Stimulated activated memory B cell treated with anti-CD40 and anti-IgM and Interleukin-4, amounts not matched to agents 10 μg/mL and 1 μg/mL and 100 μg/mL, for 72 hours (primary cell): ENCODE data around the gene FLT1.

ENCODE experiments used
- ATAC-seq: fragments of 150-1000 bp; cut with Tn5 transposase; 2 replicates; pipeline ENCODE4 v1.10.0; 2021
- H3K27ac Mint-ChIP-seq: one replicate; pipeline ENCODE4 v1.8.0; 2022; ENCODE audit warnings: mild to moderate bottlenecking, mixed read lengths
- H3K27me3 Mint-ChIP-seq: one replicate; pipeline ENCODE4 v1.8.0; 2022; ENCODE audit warnings: mixed read lengths
- H3K36me3 Mint-ChIP-seq: one replicate; pipeline ENCODE4 v1.8.0; 2022; ENCODE audit warnings: mixed read lengths
- H3K4me1 Mint-ChIP-seq: one replicate; pipeline ENCODE4 v1.8.0; 2022; ENCODE audit warnings: mixed read lengths
- H3K4me3 Mint-ChIP-seq: one replicate; pipeline ENCODE4 v1.8.0; 2022; ENCODE audit warnings: mild to moderate bottlenecking, moderate library complexity, mixed read lengths
- H3K9me3 Mint-ChIP-seq: one replicate; pipeline ENCODE4 v1.8.0; 2022; ENCODE audit warnings: mixed read lengths

FLT1 gene

GRCh38 chr13:28252547-28252946 is 242.4 kb downstream of the FLT1 start:
- Mint-ChIP-seq H3K27me3 (no peaks in the 10 kb centered on the region), H3K4me3 (no peak overlapping the region), H3K4me1 (peaks cover 57% of the 10 kb centered on the region), H3K36me3 (peaks cover 65% of the 10 kb centered on the region), H3K27ac (peak overlapping the region; percentile 20), H3K9me3 (no peaks in the 10 kb centered on the region)
- no peak for ATAC-seq

GRCh38 chr13:28251466-28251865 is 243.5 kb downstream of the FLT1 start:
- peaks cover 1% of the 10 kb centered on the region for H3K9me3 Mint-ChIP-seq
- peaks cover 67% of the 10 kb centered on the region for H3K36me3 Mint-ChIP-seq
- ATAC-seq: no peak
- no peak overlapping the region for H3K4me3 Mint-ChIP-seq
- H3K27me3 Mint-ChIP-seq: no peaks in the 10 kb centered on the region
- peak overlapping the region; percentile 64 for H3K27ac Mint-ChIP-seq
- peaks cover 61% of the 10 kb centered on the region for H3K4me1 Mint-ChIP-seq

- Mint-ChIP-seq H3K4me1 (peaks cover 68% of the 10 kb centered on the region), H3K27me3 (no peaks in the 10 kb centered on the region), H3K36me3 (peaks cover 70% of the 10 kb centered on the region), H3K27ac (peak overlapping the region; percentile 64), H3K9me3 (peaks cover 4% of the 10 kb centered on the region), H3K4me3 (no peak overlapping the region)
- ATAC-seq: no peak
These were observed 244.4 kb downstream of the FLT1 start for GRCh38 chr13:28250542-28250941.
